NOMO-1 treated with dmso at 0.1 percent for 144 hours (cell line): ENCODE data around the gene BECN2.
"Not testable (repeated sequence)": the region's sequence is repeated elsewhere in the genome, so short reads cannot be mapped to it uniquely, and the experiment has no call there.

ENCODE experiments used
- DNase-seq: peaks from one replicate; lab custom pipeline; 2025; ENCODE audit not compliant: unreplicated experiment; lab: John Stamatoyannopoulos, UW

The BECN2 gene

GRCh38 chr1:241976229-241976628, 18.7 kb downstream of the BECN2 start:
- DNase-seq, result no peak

GRCh38 chr1:241979071-241979470, 21.5 kb downstream of the BECN2 start:
- DNase-seq, result no peak

DNA sequence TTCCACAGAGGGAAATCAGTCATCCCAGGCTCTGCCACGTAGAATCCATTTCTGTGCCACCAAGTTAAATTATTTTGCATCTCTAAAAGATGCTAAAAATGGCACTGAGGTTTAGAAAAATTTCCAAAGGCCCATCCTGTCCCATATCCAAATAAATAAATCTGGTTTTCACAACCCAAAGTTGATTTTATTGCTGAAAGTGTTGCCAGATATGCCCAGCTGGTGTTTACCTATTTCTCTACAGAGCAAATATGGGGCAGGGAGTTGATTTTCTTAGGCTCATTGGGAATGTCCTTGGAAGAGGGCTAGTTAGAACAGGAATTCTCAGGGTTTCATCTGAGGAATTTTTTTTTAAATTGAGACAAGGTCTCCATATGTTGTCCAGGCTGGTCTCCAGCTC, 22.4 kb downstream of the BECN2 start:
- DNase-seq, result no peak

- no peak for DNase-seq
Measured at GRCh38 chr1:241985787-241986186, 28.2 kb downstream of the BECN2 start.

GRCh38 chr1:241988389-241988930, 30.9 kb downstream of the BECN2 start:
- DNase-seq, result not testable (repeated sequence)

DNA sequence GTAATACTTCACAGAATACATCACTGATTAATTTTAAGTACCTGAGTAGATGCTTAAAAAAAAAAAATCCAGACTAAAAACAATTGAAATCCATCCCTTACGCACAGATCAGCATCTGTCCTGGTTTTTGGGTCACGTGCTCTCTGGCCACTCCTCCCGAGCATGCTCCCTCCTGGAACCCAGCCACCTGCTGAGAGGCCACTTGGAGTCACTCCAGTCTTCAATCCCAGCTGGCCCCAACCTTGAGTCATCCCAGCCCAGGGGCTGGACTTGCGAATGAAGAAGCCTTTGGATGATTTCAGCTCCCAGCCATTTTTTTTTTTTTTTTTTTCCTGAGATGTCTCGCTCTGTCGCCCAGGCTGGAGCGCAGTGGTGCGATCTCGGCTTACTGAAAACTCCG, 32.5 kb downstream of the BECN2 start:
- no peak for DNase-seq

- no peak for DNase-seq
Measured at GRCh38 chr1:241992734-241993133, 35.2 kb downstream of the BECN2 start.

DNA sequence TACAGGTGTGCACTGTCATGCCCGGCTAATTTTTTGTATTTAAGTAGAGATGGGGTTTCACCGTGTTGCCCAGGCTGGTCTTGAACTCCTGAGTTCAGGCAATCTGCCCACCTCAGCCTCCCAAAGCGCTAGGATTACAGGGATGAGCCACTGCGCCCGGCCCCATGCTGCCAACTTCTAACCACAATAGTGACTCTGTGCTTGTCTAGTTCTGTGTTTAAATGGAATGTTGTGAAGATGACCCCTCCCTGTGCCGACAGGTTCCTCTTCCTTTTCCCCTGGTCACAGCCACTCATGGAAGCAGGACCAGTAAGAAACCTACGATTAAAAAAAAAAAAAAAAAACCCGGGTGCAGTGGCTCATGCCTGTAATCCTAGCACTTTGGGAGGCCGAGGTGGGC, 36.6 kb downstream of the BECN2 start:
- no peak for DNase-seq

GRCh38 chr1:241997401-241997998, 39.9 kb downstream of the BECN2 start:
- no peak for DNase-seq

GRCh38 chr1:241998412-241998921, 40.9 kb downstream of the BECN2 start:
- peak; percentile 38 for DNase-seq

- no peak for DNase-seq
Measured at GRCh38 chr1:241999026-241999425, 41.5 kb downstream of the BECN2 start, which contains the start of gene MAP1LC3C. MAP1LC3C (minus strand) TSS chr1:241999098; CDS start chr1:241999008, 90 bp downstream.

- no peak for DNase-seq
Measured at GRCh38 chr1:242000434-242000833, 42.9 kb downstream of the BECN2 start.

DNA sequence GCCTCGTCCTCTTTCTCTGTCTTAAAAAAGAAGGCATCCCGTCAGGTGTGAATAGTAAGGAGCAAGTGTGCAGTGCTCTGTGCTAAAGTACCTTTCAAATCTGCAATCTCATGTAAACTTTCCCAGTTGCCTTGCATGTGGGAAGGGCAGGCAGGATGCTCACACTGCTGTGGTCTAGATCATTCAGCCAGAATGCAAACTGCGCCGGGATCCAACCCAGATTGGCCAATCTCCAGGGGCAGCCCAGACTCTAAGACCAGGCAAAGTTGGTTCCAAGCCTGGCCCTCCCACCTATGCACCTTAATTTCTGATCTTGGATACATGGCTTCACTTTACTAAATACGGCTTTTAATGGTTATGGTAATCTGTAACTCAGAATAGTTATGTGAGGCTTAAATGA, 44.5 kb downstream of the BECN2 start:
- no peak for DNase-seq

DNA sequence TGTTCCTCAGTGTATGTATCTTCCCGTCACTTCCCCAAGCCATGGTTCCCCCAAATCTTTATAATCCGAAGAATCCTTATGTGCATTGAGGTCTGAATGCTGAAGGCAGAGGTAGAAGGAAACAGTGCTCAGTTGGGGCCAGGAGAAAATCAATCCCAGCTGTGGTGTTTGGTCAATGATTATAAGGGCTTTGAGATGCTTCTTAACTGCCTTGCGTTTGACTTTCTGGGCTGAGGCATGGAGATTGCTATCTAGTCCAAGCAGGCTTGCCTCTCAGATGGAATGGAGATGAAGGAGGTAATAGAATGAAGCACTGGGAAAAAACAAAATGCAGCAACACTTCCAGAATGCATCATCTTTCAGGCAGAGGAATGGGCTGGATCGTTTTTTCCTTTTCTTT, 44.9 kb downstream of the BECN2 start:
- DNase-seq, result no peak

GRCh38 chr1:242004751-242005495, 47.4 kb downstream of the BECN2 start:
- no peak for DNase-seq

- DNase-seq, result no peak
Measured at GRCh38 chr1:242005866-242006535, 48.4 kb downstream of the BECN2 start.

- no peak for DNase-seq
Measured at GRCh38 chr1:242006976-242007375, 49.4 kb downstream of the BECN2 start.
